ENCODE measurements around the gene SKI.

The SKI gene

GRCh38 chr1:2304282-2304681, 76.2 kb downstream of the SKI start:
- Histone ChIP-seq H4K91ac (ENCODE audit: low read depth, low read length, poor library complexity) (no peak overlapping the region), H2BK5ac (ENCODE audit: low read length) (no peak overlapping the region), H2AFZ (ENCODE audit: low read length) (no peak overlapping the region), H3K27me3 (ENCODE audit: control insufficient read depth in 3 of 3, insufficient read depth in 3 of 3, low read depth in 1 of 3, low read length in 3 of 3) (no peaks in the 10 kb centered on the region), H3K79me1 (ENCODE audit: low read depth, low read length) (peaks cover 31% of the 10 kb centered on the region), H3K4me2 (ENCODE audit: insufficient read depth, low read length, poor library complexity, severe bottlenecking) (no peak overlapping the region), H3K4ac (ENCODE audit: low read length) (no peak overlapping the region), H3K9ac (ENCODE audit: low read depth, low read length, poor library complexity) (peak overlapping the region; percentile 34), H2BK120ac (ENCODE audit: low read depth, low read length) (no peak overlapping the region), H4K8ac (ENCODE audit: low read depth, low read length) (no peak overlapping the region), H3K14ac (ENCODE audit: low read length) (no peak overlapping the region), H3K9me3 (replicated peaks in 1 of 2; ENCODE audit: control insufficient read depth in 2 of 2, insufficient read depth in 1 of 2, low read depth in 1 of 2, low read length in 2 of 2) (no peaks in the 10 kb centered on the region), H3K23ac (ENCODE audit: low read depth, low read length, poor library complexity) (no peak overlapping the region), H2BK12ac (ENCODE audit: low read length) (no peak overlapping the region), H2AK5ac (ENCODE audit: low read depth, low read length) (no peak overlapping the region), H3K4me1 (ENCODE audit: control insufficient read depth in 2 of 2, insufficient read depth in 1 of 2, low read depth in 1 of 2, low read length in 2 of 2) (peaks cover 2 to 3% of the 10 kb centered on the region in 2 donors), H2BK15ac (ENCODE audit: low read length) (no peak overlapping the region), H3K36me3 (replicated peaks in 1 of 2; ENCODE audit: control insufficient read depth in 2 of 2, insufficient read depth in 2 of 2, low read length in 2 of 2) (peaks cover 37 to 71% of the 10 kb centered on the region in 2 donors), H3K4me3 (ENCODE audit: low read length in 2 of 2) (no peak overlapping the region), H3K27ac (replicated peaks; ENCODE audit: low read length) (no peak overlapping the region), H3K18ac (ENCODE audit: low read length) (peak overlapping the region; percentile 24)
- DNase-seq (ENCODE audit: low spot score), result no peak
- no CpG with 5 or more reads among the region's 22 CpGs for WGBS, 2 donors (ENCODE audit: extremely low coverage in 2 of 2, insufficient read length in 2 of 2, insufficient replicate concordance in 1 of 2)

GRCh38 chr1:2304921-2305681, 77.0 kb downstream of the SKI start:
- Histone ChIP-seq H3K23ac (ENCODE audit: low read depth, low read length, poor library complexity) (peak overlapping the region; percentile 71), H3K9ac (ENCODE audit: low read depth, low read length, poor library complexity) (peak overlapping the region; percentile 4), H2AK5ac (ENCODE audit: low read depth, low read length) (no peak overlapping the region), H3K36me3 (replicated peaks in 1 of 2; ENCODE audit: control insufficient read depth in 2 of 2, insufficient read depth in 2 of 2, low read length in 2 of 2) (peaks cover 37 to 72% of the 10 kb centered on the region in 2 donors), H2AFZ (ENCODE audit: low read length) (no peak overlapping the region), H3K27ac (replicated peaks; ENCODE audit: low read length) (peak overlapping the region; percentile 14), H3K27me3 (ENCODE audit: control insufficient read depth in 3 of 3, insufficient read depth in 3 of 3, low read depth in 1 of 3, low read length in 3 of 3) (no peaks in the 10 kb centered on the region), H4K91ac (ENCODE audit: low read depth, low read length, poor library complexity) (no peak overlapping the region), H3K4me1 (ENCODE audit: control insufficient read depth in 2 of 2, insufficient read depth in 1 of 2, low read depth in 1 of 2, low read length in 2 of 2) (no peaks in the 10 kb centered on the region), H3K4ac (ENCODE audit: low read length) (no peak overlapping the region), H2BK5ac (ENCODE audit: low read length) (no peak overlapping the region), H2BK15ac (ENCODE audit: low read length) (no peak overlapping the region), H3K4me2 (ENCODE audit: insufficient read depth, low read length, poor library complexity, severe bottlenecking) (no peak overlapping the region), H4K8ac (ENCODE audit: low read depth, low read length) (peak overlapping the region; percentile 58), H3K14ac (ENCODE audit: low read length) (no peak overlapping the region), H3K79me1 (ENCODE audit: low read depth, low read length) (peaks cover 24% of the 10 kb centered on the region), H3K4me3 (ENCODE audit: low read length in 2 of 2) (no peak overlapping the region), H2BK12ac (ENCODE audit: low read length) (no peak overlapping the region), H3K9me3 (replicated peaks in 1 of 2; ENCODE audit: control insufficient read depth in 2 of 2, insufficient read depth in 1 of 2, low read depth in 1 of 2, low read length in 2 of 2) (no peaks in the 10 kb centered on the region), H3K18ac (ENCODE audit: low read length) (peak overlapping the region; percentile 52), H2BK120ac (ENCODE audit: low read depth, low read length) (no peak overlapping the region)
- no peak for DNase-seq (ENCODE audit: low spot score)
- WGBS, 2 donors (ENCODE audit: extremely low coverage in 2 of 2, insufficient read length in 2 of 2, insufficient replicate concordance in 1 of 2), result no CpG with 5 or more reads among the region's 49 CpGs

GRCh38 chr1:2306151-2306978, 78.2 kb downstream of the SKI start:
- peak overlapping the region; percentile 25 for H2BK15ac ChIP-seq (ENCODE audit: low read length)
- peaks cover 37 to 72% of the 10 kb centered on the region in 2 donors for H3K36me3 ChIP-seq (replicated peaks in 1 of 2; ENCODE audit: control insufficient read depth in 2 of 2, insufficient read depth in 2 of 2, low read length in 2 of 2)
- H3K4me1 ChIP-seq (ENCODE audit: control insufficient read depth in 2 of 2, insufficient read depth in 1 of 2, low read depth in 1 of 2, low read length in 2 of 2), result peaks cover 4 to 5% of the 10 kb centered on the region in 2 donors
- WGBS, 2 donors (ENCODE audit: extremely low coverage in 2 of 2, insufficient read length in 2 of 2, insufficient replicate concordance in 1 of 2), result no CpG with 5 or more reads among the region's 81 CpGs
- peak overlapping the region; percentile 89 for H3K23ac ChIP-seq (ENCODE audit: low read depth, low read length, poor library complexity)
- H3K27me3 ChIP-seq (ENCODE audit: control insufficient read depth in 3 of 3, insufficient read depth in 3 of 3, low read depth in 1 of 3, low read length in 3 of 3), result no peaks in the 10 kb centered on the region
- no peak overlapping the region for H2AK5ac ChIP-seq (ENCODE audit: low read depth, low read length)
- H3K4ac ChIP-seq (ENCODE audit: low read length), result no peak overlapping the region
- H3K4me3 ChIP-seq (ENCODE audit: low read length in 2 of 2), result no peak overlapping the region
- H4K91ac ChIP-seq (ENCODE audit: low read depth, low read length, poor library complexity), result no peak overlapping the region
- no peak overlapping the region for H4K8ac ChIP-seq (ENCODE audit: low read depth, low read length)
- H3K18ac ChIP-seq (ENCODE audit: low read length), result peak overlapping the region; percentile 78
- H3K4me2 ChIP-seq (ENCODE audit: insufficient read depth, low read length, poor library complexity, severe bottlenecking), result no peak overlapping the region
- no peak overlapping the region for H3K9ac ChIP-seq (ENCODE audit: low read depth, low read length, poor library complexity)
- no peak for DNase-seq (ENCODE audit: low spot score)
- H2BK5ac ChIP-seq (ENCODE audit: low read length), result no peak overlapping the region
- H3K14ac ChIP-seq (ENCODE audit: low read length), result peak overlapping the region; percentile 3
- H3K27ac ChIP-seq (replicated peaks; ENCODE audit: low read length), result no peak overlapping the region
- peak overlapping the region; percentile 22 for H2BK12ac ChIP-seq (ENCODE audit: low read length)
- H3K9me3 ChIP-seq (replicated peaks in 1 of 2; ENCODE audit: control insufficient read depth in 2 of 2, insufficient read depth in 1 of 2, low read depth in 1 of 2, low read length in 2 of 2), result no peaks in the 10 kb centered on the region
- H2AFZ ChIP-seq (ENCODE audit: low read length), result no peak overlapping the region
- peaks cover 24% of the 10 kb centered on the region for H3K79me1 ChIP-seq (ENCODE audit: low read depth, low read length)
- no peak overlapping the region for H2BK120ac ChIP-seq (ENCODE audit: low read depth, low read length)

GRCh38 chr1:2307064-2307605, 79.0 kb downstream of the SKI start:
- no peaks in the 10 kb centered on the region for H3K9me3 ChIP-seq (replicated peaks in 1 of 2; ENCODE audit: control insufficient read depth in 2 of 2, insufficient read depth in 1 of 2, low read depth in 1 of 2, low read length in 2 of 2)
- no peak overlapping the region for H2BK5ac ChIP-seq (ENCODE audit: low read length)
- no peak overlapping the region for H2AK5ac ChIP-seq (ENCODE audit: low read depth, low read length)
- WGBS, 2 donors (ENCODE audit: extremely low coverage in 2 of 2, insufficient read length in 2 of 2, insufficient replicate concordance in 1 of 2), result no CpG with 5 or more reads among the region's 41 CpGs
- H4K91ac ChIP-seq (ENCODE audit: low read depth, low read length, poor library complexity), result no peak overlapping the region
- no peak overlapping the region for H3K14ac ChIP-seq (ENCODE audit: low read length)
- no peak for DNase-seq (ENCODE audit: low spot score)
- peaks cover 12% of the 10 kb centered on the region in 2 donors for H3K4me1 ChIP-seq (ENCODE audit: control insufficient read depth in 2 of 2, insufficient read depth in 1 of 2, low read depth in 1 of 2, low read length in 2 of 2)
- no peak overlapping the region for H2BK15ac ChIP-seq (ENCODE audit: low read length)
- H3K4me3 ChIP-seq (ENCODE audit: low read length in 2 of 2), result no peak overlapping the region
- no peak overlapping the region for H2BK12ac ChIP-seq (ENCODE audit: low read length)
- no peak overlapping the region for H3K4me2 ChIP-seq (ENCODE audit: insufficient read depth, low read length, poor library complexity, severe bottlenecking)
- peaks cover 25% of the 10 kb centered on the region for H3K79me1 ChIP-seq (ENCODE audit: low read depth, low read length)
- no peak overlapping the region for H3K27ac ChIP-seq (replicated peaks; ENCODE audit: low read length)
- H3K36me3 ChIP-seq (replicated peaks in 1 of 2; ENCODE audit: control insufficient read depth in 2 of 2, insufficient read depth in 2 of 2, low read length in 2 of 2), result peaks cover 37 to 68% of the 10 kb centered on the region in 2 donors
- no peak overlapping the region for H2BK120ac ChIP-seq (ENCODE audit: low read depth, low read length)
- H2AFZ ChIP-seq (ENCODE audit: low read length), result no peak overlapping the region
- no peaks in the 10 kb centered on the region for H3K27me3 ChIP-seq (ENCODE audit: control insufficient read depth in 3 of 3, insufficient read depth in 3 of 3, low read depth in 1 of 3, low read length in 3 of 3)
- H3K23ac ChIP-seq (ENCODE audit: low read depth, low read length, poor library complexity), result peak overlapping the region; percentile 44
- no peak overlapping the region for H3K4ac ChIP-seq (ENCODE audit: low read length)
- no peak overlapping the region for H3K18ac ChIP-seq (ENCODE audit: low read length)
- H3K9ac ChIP-seq (ENCODE audit: low read depth, low read length, poor library complexity), result peak overlapping the region; percentile 57
- no peak overlapping the region for H4K8ac ChIP-seq (ENCODE audit: low read depth, low read length)

Data from neuronal stem cell (in vitro differentiated cells).